Fibroblast of lung (primary cell): ENCODE results near the gene PROX2. TPM values are rescaled to one million over a fixed set of nuclear protein-coding genes. Genes with fewer than 3 reads are reported as not detected.

Experiments
- DNase-seq, 2 donors: peaks; one replicate each; pipeline versions ENCODE4 v3.0.0 to v3.0.0-alpha.2; 2010; ENCODE audit warnings: low read depth in 2 of 2
- H2AFZ ChIP-seq: 2 replicates; pipeline ENCODE4 v1.5.1; 2012; ENCODE audit warnings: low read length, control low read depth, inconsistent platforms
- H3K27ac ChIP-seq: 2 replicates; pipeline ENCODE4 v1.5.1; 2011; ENCODE audit warnings: low read length, control low read depth; ENCODE audit not compliant: insufficient read depth
- H3K27me3 ChIP-seq: 2 replicates; pipeline ENCODE4 v1.5.1; 2011; ENCODE audit warnings: mild to moderate bottlenecking, low read length; ENCODE audit not compliant: control insufficient read depth, insufficient read depth
- H3K36me3 ChIP-seq: 2 replicates; pipeline ENCODE4 v1.5.1; 2011; ENCODE audit warnings: low read length; ENCODE audit not compliant: control insufficient read depth, insufficient read depth
- H3K4me1 ChIP-seq: 2 replicates; pipeline ENCODE4 v1.5.1; 2011; ENCODE audit warnings: low read length; ENCODE audit not compliant: control insufficient read depth, insufficient read depth; ENCODE audit errors: extremely low read depth
- H3K4me2 ChIP-seq: 2 replicates; pipeline ENCODE4 v1.5.1; 2011; ENCODE audit warnings: low read length, control low read depth; ENCODE audit not compliant: insufficient read depth; ENCODE audit errors: extremely low read depth
- H3K4me3 ChIP-seq, 4 experiments: fragments of 200-600 bp in 1 of 4; sonication (generic) in 1 of 4; replicated peaks in 1 of 4; 2 replicates each; pipeline ENCODE4 v1.5.1; 2011 to 2016; ENCODE audit warnings: low read length in 4 of 4, low read depth in 3 of 4, mild to moderate bottlenecking in 3 of 4, control low read depth in 2 of 4, inconsistent platforms in 1 of 4, mixed read lengths in 1 of 4; ENCODE audit not compliant: insufficient read depth in 1 of 4; ENCODE audit errors: control extremely low read depth in 1 of 4
- H3K79me2 ChIP-seq: 2 replicates; pipeline ENCODE4 v1.5.1; 2012; ENCODE audit warnings: mild to moderate bottlenecking, low read length, inconsistent platforms; ENCODE audit not compliant: control insufficient read depth, insufficient read depth
- H3K9ac ChIP-seq: 2 replicates; pipeline ENCODE4 v1.5.1; 2011; ENCODE audit warnings: mild to moderate bottlenecking, low read length, control low read depth; ENCODE audit not compliant: insufficient read depth
- H3K9me3 ChIP-seq: 2 replicates; pipeline ENCODE4 v1.5.1; 2012; ENCODE audit warnings: low read depth, low read length; ENCODE audit not compliant: control insufficient read depth, insufficient read depth
- H4K20me1 ChIP-seq: 2 replicates; pipeline ENCODE4 v1.5.1; 2011; ENCODE audit warnings: low read length; ENCODE audit not compliant: control insufficient read depth, insufficient read depth; ENCODE audit errors: extremely low read depth
- CTCF ChIP-seq, 2 donors: IDR thresholded peaks in 1 of 2; conservative IDR thresholded peaks in 1 of 2; 1 replicate in 1 of 2; 2 replicates in 1 of 2; pipeline ENCODE4 v1.5.1; 2011 to 2012; ENCODE audit warnings: low read length in 2 of 2, control low read depth in 1 of 2, inconsistent platforms in 1 of 2, low read depth in 1 of 2, mild to moderate bottlenecking in 1 of 2
- EZH2 ChIP-seq: IDR thresholded peaks from 2 replicates; pipeline ENCODE4 v1.5.1; 2012; ENCODE audit warnings: low read length, control low read depth, mild to moderate bottlenecking; ENCODE audit errors: missing control alignments
- polyA plus RNA-seq, 2 donors: library from polyadenylated mRNA; depleted of rRNA in 1 of 2; stranded (reverse) in 1 of 2; unstranded in 1 of 2; fragments of >200 nt; gene quantifications; 2 replicates each; pipeline ENCODE4 v1.2.1, GENCODE V29; 2011 to 2012; ENCODE audit warnings: missing spikeins in 1 of 2
- total RNA-seq: library from RNA; depleted of rRNA; stranded (reverse); fragments of >200 nt; gene quantifications from 2 replicates; pipeline ENCODE4 v1.2.1, GENCODE V29; 2014

Gene PROX2
- total and polyA plus RNA-seq, 2 donors (not counting 1 experiment from before 2014, with no cell fraction given) = 0.01 TPM; not detected in 1

- Histone ChIP-seq H2AFZ (peak overlapping the region; percentile 31), H3K9me3 (no peaks in the 10 kb centered on the region), H3K4me1 (peaks cover 6% of the 10 kb centered on the region), H3K9ac (no peak overlapping the region), H3K27me3 (no peaks in the 10 kb centered on the region), H3K4me3 (no peak overlapping the region), H4K20me1 (no peaks in the 10 kb centered on the region), H3K36me3 (peaks cover 6% of the 10 kb centered on the region), H3K27ac (no peak overlapping the region), H3K79me2 (no peaks in the 10 kb centered on the region), H3K4me2 (no peak overlapping the region)
- TF ChIP-seq CTCF (conservative IDR thresholded peaks at IDR 0.05 in 1 of 2, IDR thresholded peaks at IDR 0.05 in 1 of 2; ENCODE audit: low read depth in 1 of 2, low read length in 2 of 2) = no peak
- TF ChIP-seq EZH2 = no peak
- no peak for DNase-seq
These were observed 34.6 kb upstream of the PROX2 start for GRCh38 chr14:74910556-74910955.

- Histone ChIP-seq H3K9ac (no peak overlapping the region), H3K27ac (no peak overlapping the region), H3K27me3 (no peaks in the 10 kb centered on the region), H3K79me2 (no peaks in the 10 kb centered on the region), H3K4me1 (peaks cover 6% of the 10 kb centered on the region), H3K4me2 (no peak overlapping the region), H3K36me3 (peaks cover 6% of the 10 kb centered on the region), H3K4me3 (no peak overlapping the region), H4K20me1 (no peaks in the 10 kb centered on the region), H3K9me3 (no peaks in the 10 kb centered on the region), H2AFZ (no peak overlapping the region)
- no peak for DNase-seq
- TF ChIP-seq EZH2 (no peak), CTCF (conservative IDR thresholded peaks at IDR 0.05 in 1 of 2, IDR thresholded peaks at IDR 0.05 in 1 of 2; ENCODE audit: low read depth in 1 of 2, low read length in 2 of 2) (no peak)
These were observed 34.0 kb upstream of the PROX2 start for GRCh38 chr14:74909911-74910310.

- H2AFZ ChIP-seq = no peak overlapping the region
- DNase-seq = no peak
- H4K20me1 ChIP-seq = no peaks in the 10 kb centered on the region
- no peak overlapping the region for H3K4me2 ChIP-seq
- no peak overlapping the region for H3K9ac ChIP-seq
- H3K9me3 ChIP-seq = no peaks in the 10 kb centered on the region
- H3K4me1 ChIP-seq = peaks cover 6% of the 10 kb centered on the region
- no peak overlapping the region for H3K27ac ChIP-seq
- H3K36me3 ChIP-seq = peaks cover 6% of the 10 kb centered on the region
- TF ChIP-seq EZH2 (no peak), CTCF (conservative IDR thresholded peaks at IDR 0.05 in 1 of 2, IDR thresholded peaks at IDR 0.05 in 1 of 2; ENCODE audit: low read depth in 1 of 2, low read length in 2 of 2) (no peak)
- no peaks in the 10 kb centered on the region for H3K79me2 ChIP-seq
- no peak overlapping the region for H3K4me3 ChIP-seq
- no peaks in the 10 kb centered on the region for H3K27me3 ChIP-seq
These were observed 33.6 kb upstream of the PROX2 start for GRCh38 chr14:74909501-74909900.
